HG03060 (cell line): ENCODE measurements around the gene MAPRE3.
"Not testable (repeated sequence)": the region's sequence is repeated elsewhere in the genome, so short reads cannot be mapped to it uniquely, and the experiment has no call there.

ENCODE experiments used
- ATAC-seq: cut with Tn5 transposase; IDR thresholded peaks from one replicate; pipeline ENCODE4 v1.9.1; 2021; ENCODE audit warnings: low read depth, moderate number of reproducible peaks; ENCODE audit not compliant: unreplicated experiment

The MAPRE3 gene

GRCh38 chr2:27059141-27059820 lies 88.8 kb downstream of the MAPRE3 start:
- ATAC-seq: no peak

DNA sequence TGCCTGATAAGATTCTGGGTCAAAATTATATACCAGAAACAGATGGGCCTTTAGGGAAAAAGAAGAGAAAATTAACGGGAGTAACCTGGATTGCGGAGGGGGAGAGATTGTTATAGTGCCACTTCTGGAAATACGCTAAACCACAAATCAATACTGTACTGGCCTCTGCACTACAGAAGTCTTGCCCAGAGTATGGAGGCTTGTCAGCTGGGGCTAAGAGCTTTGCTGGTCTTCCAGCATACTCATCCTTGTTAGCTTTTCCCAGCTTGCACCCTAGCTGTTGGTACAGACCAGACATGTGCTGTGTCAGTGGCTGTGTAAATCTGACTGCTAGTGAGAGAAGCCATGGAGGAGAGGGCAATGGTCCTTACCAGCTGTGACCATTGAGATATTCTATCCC lies 89.9 kb downstream of the MAPRE3 start:
- ATAC-seq: no peak

DNA sequence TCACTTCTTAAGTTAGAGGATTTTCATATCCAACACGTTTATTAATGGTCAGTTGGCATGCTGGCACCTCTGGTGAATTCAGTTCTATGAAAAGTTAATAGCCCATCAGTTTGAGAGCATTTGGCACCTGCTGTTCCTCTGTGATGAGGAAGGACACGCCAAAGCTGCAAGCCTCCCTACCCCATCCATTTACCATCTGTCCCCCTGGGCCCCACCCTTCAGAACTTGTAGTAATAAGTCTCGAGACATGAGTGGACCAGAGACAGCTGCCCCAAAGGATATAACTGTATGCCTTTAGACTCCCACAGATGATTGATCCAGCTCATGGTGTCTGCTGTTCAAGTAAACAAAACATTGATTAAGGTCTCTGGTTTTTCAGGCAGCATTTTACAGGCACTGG lies 94.7 kb downstream of the MAPRE3 start:
- ATAC-seq: no peak

DNA sequence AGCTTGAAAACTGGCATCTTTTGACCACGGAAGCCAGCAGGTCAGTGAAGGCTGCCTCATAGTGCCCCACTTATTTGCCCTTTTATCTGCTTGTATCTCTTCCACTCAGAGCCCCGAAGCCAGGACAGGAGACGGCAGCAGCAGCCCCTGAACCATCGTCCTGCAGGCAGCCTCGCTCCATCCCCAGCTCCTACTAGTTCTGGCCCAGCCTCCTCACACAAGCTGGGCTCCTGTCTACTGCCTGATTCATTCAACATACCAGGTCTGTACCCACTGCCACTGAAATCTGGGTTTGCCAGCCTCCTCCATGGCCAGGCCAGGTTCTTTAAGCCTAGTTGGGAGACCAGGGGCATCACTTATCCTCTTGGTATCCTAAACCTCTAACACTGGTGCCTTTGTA lies 96.9 kb downstream of the MAPRE3 start:
- no peak for ATAC-seq

DNA sequence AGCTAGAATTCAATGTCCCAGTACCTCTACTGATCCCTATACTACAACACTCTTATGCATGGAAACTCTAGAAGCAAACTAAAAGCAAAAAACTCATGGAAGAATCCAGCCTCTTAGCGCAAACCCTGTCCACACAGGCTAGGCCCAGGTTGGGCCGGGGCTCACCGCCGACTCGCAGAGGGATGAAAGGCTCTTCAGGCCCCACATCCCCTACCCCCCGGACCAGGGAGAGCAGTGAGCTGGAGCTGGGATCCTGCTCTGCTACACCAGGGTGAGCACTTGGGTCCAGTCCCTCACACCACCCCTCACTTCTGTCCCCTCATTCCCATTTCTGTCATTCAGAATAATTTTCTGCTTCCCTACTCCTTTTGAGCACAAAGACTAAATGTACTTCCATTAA lies 99.0 kb downstream of the MAPRE3 start:
- ATAC-seq: no peak

GRCh38 chr2:27069961-27070618 lies 99.7 kb downstream of the MAPRE3 start:
- no peak for ATAC-seq

DNA sequence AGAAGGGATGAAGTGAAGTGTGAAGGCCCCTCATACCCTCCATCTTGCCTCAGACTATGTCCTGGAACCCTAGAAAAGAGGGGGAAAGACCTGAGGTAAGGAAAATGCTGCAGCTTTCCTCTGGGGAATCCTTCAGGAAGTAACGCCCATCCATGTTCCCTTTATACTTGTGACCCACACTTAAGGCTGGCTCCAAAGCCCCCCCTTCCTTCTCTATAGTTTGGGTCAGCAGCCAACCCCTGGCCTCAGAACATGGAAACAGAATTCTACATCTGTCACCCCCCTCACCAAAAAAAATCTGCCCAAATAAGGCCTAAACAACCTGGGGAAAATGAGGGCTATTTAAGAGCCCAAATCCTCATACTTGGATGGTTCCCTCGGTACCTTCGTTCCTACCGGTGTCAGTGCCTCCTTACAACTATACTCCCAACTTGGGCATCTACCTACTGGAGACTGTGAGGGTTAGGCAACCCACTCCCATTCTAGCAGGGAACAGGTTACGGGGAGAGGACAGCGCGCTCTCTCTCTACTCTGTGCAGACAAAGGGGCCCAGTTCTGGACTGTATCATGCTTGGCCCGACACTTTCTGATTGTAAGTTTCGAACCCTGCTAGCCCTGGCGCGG lies 100.3 kb downstream of the MAPRE3 start:
- peak; percentile 11 for ATAC-seq

DNA sequence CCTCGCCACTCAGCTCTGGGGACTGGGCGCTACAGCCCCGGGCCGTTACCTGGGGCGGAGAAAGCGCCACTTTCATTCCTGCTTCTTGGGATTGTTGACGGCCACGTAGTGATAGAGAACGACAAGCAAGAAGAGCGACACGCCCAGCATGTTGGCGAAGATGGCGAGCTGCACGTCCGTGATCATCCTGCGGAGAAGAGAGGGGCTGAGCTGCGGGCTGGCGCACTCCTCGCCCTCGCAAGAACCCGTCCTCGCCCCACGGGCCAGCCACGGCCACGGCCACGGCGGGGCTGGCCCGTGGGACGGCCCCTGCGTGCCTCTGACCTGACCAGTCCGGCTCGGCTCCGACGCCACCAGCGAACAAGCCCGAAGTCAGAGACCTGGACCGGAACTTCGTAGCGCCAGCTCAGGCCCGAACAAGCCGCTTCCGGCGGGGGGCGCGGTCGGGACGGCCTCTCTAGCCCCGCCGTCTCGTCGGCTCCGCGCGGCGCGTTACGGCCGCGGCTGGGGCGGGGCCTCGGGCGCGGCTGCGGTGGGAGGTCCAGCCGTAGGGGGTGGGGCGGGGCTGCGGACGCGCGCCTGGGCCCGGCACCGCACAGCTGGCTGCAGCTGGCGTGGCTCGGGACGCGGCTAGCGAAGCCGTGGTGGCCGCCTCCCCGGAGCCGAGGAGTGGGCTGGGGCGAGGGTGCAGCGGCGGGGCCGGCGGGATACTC lies 101.0 kb downstream of the MAPRE3 start, which contains the start of gene OST4:
TSS of gene OST4 (minus strand) at position 378 of the 713 bp plus-strand sequence.
- peak; percentile 51 for ATAC-seq

- peak; percentile 8 for ATAC-seq
Measured at GRCh38 chr2:27071990-27072830, 101.8 kb downstream of the MAPRE3 start.

DNA sequence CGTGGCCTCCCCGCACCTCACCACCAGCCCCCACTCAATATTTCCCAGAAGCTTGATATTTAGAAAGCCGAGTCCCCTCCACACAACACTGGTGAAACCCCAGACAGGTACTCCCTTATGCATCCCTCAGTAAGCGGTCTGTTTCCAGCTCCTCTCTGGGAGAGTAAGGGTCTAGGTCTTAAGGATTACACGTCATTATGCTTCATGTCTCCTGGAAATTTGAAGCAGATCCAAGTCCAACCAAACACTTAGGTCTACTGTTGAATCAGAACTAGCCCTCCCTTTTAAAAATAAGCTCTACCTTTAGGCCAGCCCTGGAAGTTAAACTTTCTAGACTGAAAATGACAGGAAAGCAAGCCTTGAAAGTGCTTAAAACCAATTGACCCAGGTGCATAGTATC lies 102.5 kb downstream of the MAPRE3 start:
- ATAC-seq: no peak

GRCh38 chr2:27073782-27074181 lies 103.3 kb downstream of the MAPRE3 start:
- no peak for ATAC-seq

GRCh38 chr2:27074738-27075565 lies 104.5 kb downstream of the MAPRE3 start:
- no peak for ATAC-seq

DNA sequence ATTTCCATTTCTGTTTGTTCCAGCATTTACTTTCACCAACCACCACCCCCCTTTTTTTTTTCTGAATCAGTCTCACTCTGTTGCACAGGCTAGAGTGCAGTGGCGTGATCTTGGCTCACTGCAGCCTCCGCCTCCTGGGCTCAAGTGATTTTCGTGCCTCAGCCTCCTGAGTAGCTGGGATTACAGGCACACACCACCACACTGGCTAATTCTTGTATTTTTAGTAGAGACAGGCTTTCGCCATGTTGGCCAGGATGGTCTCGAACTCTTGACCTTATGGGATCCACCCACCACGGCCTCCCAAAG lies 105.1 kb downstream of the MAPRE3 start:
- not testable (repeated sequence) for ATAC-seq

GRCh38 chr2:27076323-27076722 lies 105.9 kb downstream of the MAPRE3 start:
- no peak for ATAC-seq
